Esophagus muscularis mucosa (tissue), 4 donors: ENCODE results near the gene RSRC1. TPM values are rescaled to one million over a fixed set of nuclear protein-coding genes. Genes with fewer than 3 reads are reported as not detected.

Experiments
- DNase-seq: peaks from one replicate; pipeline ENCODE4 v3.0.0-alpha.2; 2017; ENCODE audit errors: extremely low spot score
- H3K27ac ChIP-seq, 4 donors: fragments of 200-600 bp; sonication (generic); replicated peaks in 1 of 4; 1 replicate in 3 of 4; 2 replicates in 1 of 4; pipeline ENCODE4 v1.5.1; 2016 to 2019; ENCODE audit warnings: mild to moderate bottlenecking in 1 of 4
- H3K27me3 ChIP-seq, 4 donors: fragments of 200-600 bp; sonication (generic); one replicate each; pipeline versions ENCODE4 v1.5.1 to v1.6.0; 2016 to 2019
- H3K36me3 ChIP-seq, 4 donors: fragments of 200-600 bp; sonication (generic); one replicate each; pipeline ENCODE4 v1.5.1; 2016 to 2019
- H3K4me1 ChIP-seq, 4 donors: fragments of 200-600 bp; sonication (generic); one replicate each; pipeline ENCODE4 v1.5.1; 2016 to 2019
- H3K4me3 ChIP-seq, 4 donors: fragments of 200-600 bp; sonication (generic); 1 replicate in 2 of 4; 2 replicates in 2 of 4; pipeline ENCODE4 v1.5.1; 2016 to 2019; ENCODE audit warnings: mild to moderate bottlenecking in 4 of 4, moderate library complexity in 1 of 4
- H3K9me3 ChIP-seq, 4 donors: fragments of 200-600 bp; sonication (generic); 1 replicate in 3 of 4; 2 replicates in 1 of 4; pipeline ENCODE4 v1.5.1; 2016 to 2019
- CTCF ChIP-seq, 3 experiments: fragments of 200-600 bp in 2 of 3; fragments of 450-650 bp in 1 of 3; sonication (generic) in 2 of 3; IDR thresholded peaks; one replicate each; pipeline ENCODE4 v1.5.1; 2017 to 2019; ENCODE audit warnings: antibody characterized with exemption in 3 of 3, mild to moderate bottlenecking in 2 of 3, moderate library complexity in 1 of 3
- EP300 ChIP-seq: sonication (generic); formaldehyde crosslinking; IDR thresholded peaks from one replicate; pipeline ENCODE4 v1.6.1; 2017; ENCODE audit warnings: antibody characterized with exemption
- POLR2A ChIP-seq: fragments of 450-650 bp; IDR thresholded peaks from one replicate; pipeline ENCODE4 v1.6.1; 2017; ENCODE audit warnings: antibody characterized with exemption, moderate library complexity, mild to moderate bottlenecking, low read depth
- POLR2AphosphoS5 ChIP-seq, 2 donors: sonication (generic); formaldehyde crosslinking; IDR thresholded peaks; one replicate each; pipeline ENCODE4 v1.6.1; 2017; ENCODE audit warnings: antibody characterized with exemption in 2 of 2
- WGBS: methylation state at CpG from one replicate; pipeline ENCODE4 v1.1.5; 2018; 5-methylcytosine and 5-hydroxymethylcytosine counted together
- intact Hi-C: fragments of 100-400 bp; cut with DNase I; formaldehyde crosslinking; loops from one replicate; pipeline ENCODE4 v1.15.1; 2023
- total RNA-seq, 4 donors: library from RNA; depleted of rRNA; stranded (reverse); fragments of >200 nt; gene quantifications; one replicate each; pipeline versions ENCODE4 v1.1.0 to v1.2.1, GENCODE V29; 2016

The RSRC1 gene
- total RNA-seq, 4 donors from 2014 or later = 33.1 to 57.3 (median 40.6) TPM

- no peak for TF ChIP-seq POLR2A
- no peak for TF ChIP-seq CTCF (IDR thresholded peaks at IDR 0.05)
- TF ChIP-seq EP300 = no peak
- no peak for TF ChIP-seq POLR2AphosphoS5 (IDR thresholded peaks at IDR 0.05)
- DNase-seq = no peak
- H3K4me1 ChIP-seq = peaks cover 11 to 26% (median 19%) of the 10 kb centered on the region in 4 donors
- no peak overlapping the region for H3K27ac ChIP-seq
- intact Hi-C loops = no loop called here
- no peaks in the 10 kb centered on the region for H3K36me3 ChIP-seq
- 32% methylated on average over 11 of the region's 11 CpGs for WGBS
- peaks cover 0 to 7% (median 0%) of the 10 kb centered on the region in 4 donors for H3K9me3 ChIP-seq
- H3K27me3 ChIP-seq = peaks cover 4 to 98% (median 80%) of the 10 kb centered on the region in 4 donors
- peak overlapping the region in 1 of 4 donors; percentile 47 for H3K4me3 ChIP-seq
Observed at GRCh38 chr3:158097081-158097592, 12.8 kb upstream of the RSRC1 start.

- peaks cover 0 to 7% (median 0%) of the 10 kb centered on the region in 4 donors for H3K9me3 ChIP-seq
- H3K4me1 ChIP-seq = peaks cover 11 to 28% (median 21%) of the 10 kb centered on the region in 4 donors
- peaks cover 4 to 100% (median 86%) of the 10 kb centered on the region in 4 donors for H3K27me3 ChIP-seq
- no peak for TF ChIP-seq POLR2A
- peak in 1 of 2 donors; percentile 10 for TF ChIP-seq POLR2AphosphoS5 (IDR thresholded peaks at IDR 0.05)
- peak overlapping the region; percentile 42 to 57 (median 46) for H3K4me3 ChIP-seq
- no peak overlapping the region for H3K27ac ChIP-seq
- DNase-seq = no peak
- H3K36me3 ChIP-seq = no peaks in the 10 kb centered on the region
- WGBS = 9% methylated on average over 31 of the region's 60 CpGs
- intact Hi-C loops = no loop called here
Observed at GRCh38 chr3:158097593-158098308, 12.1 kb upstream of the RSRC1 start.

GRCh38 chr3:158098309-158098639 lies 11.6 kb upstream of the RSRC1 start:
- no peak for TF ChIP-seq POLR2A
- TF ChIP-seq CTCF (IDR thresholded peaks at IDR 0.05) = no peak
- TF ChIP-seq POLR2AphosphoS5 (IDR thresholded peaks at IDR 0.05) = no peak
- TF ChIP-seq EP300 = no peak
- H3K4me1 ChIP-seq = peaks cover 14 to 33% (median 26%) of the 10 kb centered on the region in 4 donors
- intact Hi-C loops = no loop called here

GRCh38 chr3:158098834-158099424 lies 11.0 kb upstream of the RSRC1 start:
- intact Hi-C loops = no loop called here
- peaks cover 20 to 40% (median 32%) of the 10 kb centered on the region in 4 donors for H3K4me1 ChIP-seq
- DNase-seq = no peak
- H3K27me3 ChIP-seq = peaks cover 4 to 100% (median 95%) of the 10 kb centered on the region in 4 donors
- no peak for TF ChIP-seq POLR2AphosphoS5 (IDR thresholded peaks at IDR 0.05)
- TF ChIP-seq CTCF (IDR thresholded peaks at IDR 0.05) = no peak
- TF ChIP-seq EP300 = no peak
- TF ChIP-seq POLR2A = no peak
- H3K9me3 ChIP-seq = peaks cover 0 to 7% (median 0%) of the 10 kb centered on the region in 4 donors
- H3K36me3 ChIP-seq = no peaks in the 10 kb centered on the region
- WGBS = 17% methylated on average over 5 of the region's 5 CpGs
- no peak overlapping the region for H3K27ac ChIP-seq
- H3K4me3 ChIP-seq = no peak overlapping the region

More at GRCh38 chr3:158098309-158098639, 11.6 kb upstream of the RSRC1 start:
- 4% methylated on average over 5 of the region's 10 CpGs for WGBS
- Histone ChIP-seq H3K27me3 (peaks cover 4 to 100% (median 91%) of the 10 kb centered on the region in 4 donors), H3K27ac (no peak overlapping the region), H3K36me3 (no peaks in the 10 kb centered on the region), H3K4me3 (peak overlapping the region; percentile 42 to 57 (median 46)), H3K9me3 (peaks cover 0 to 7% (median 0%) of the 10 kb centered on the region in 4 donors)
- DNase-seq = no peak

GRCh38 chr3:158100681-158101080 lies 9.2 kb upstream of the RSRC1 start:
- peaks cover 29 to 49% (median 41%) of the 10 kb centered on the region in 4 donors for H3K4me1 ChIP-seq
- 36% methylated on average over 2 of the region's 2 CpGs for WGBS
- intact Hi-C loops = no loop called here
- no peak overlapping the region for H3K27ac ChIP-seq
- H3K27me3 ChIP-seq = peaks cover 12 to 100% (median 94%) of the 10 kb centered on the region in 4 donors
- H3K4me3 ChIP-seq = no peak overlapping the region
- DNase-seq = no peak
- no peaks in the 10 kb centered on the region for H3K36me3 ChIP-seq
- peaks cover 0 to 3% (median 0%) of the 10 kb centered on the region in 4 donors for H3K9me3 ChIP-seq
- no peak for TF ChIP-seq CTCF (IDR thresholded peaks at IDR 0.05)
